A549 (cell line): ENCODE results near the gene PRR5. TPM values are rescaled to one million over a fixed set of nuclear protein-coding genes. Genes with fewer than 3 reads are reported as not detected.

Source experiments
- ATAC-seq, 2 experiments: fragments of 200-7000 bp in 1 of 2; fragments of >200 bp in 1 of 2; cut with Nextera tagmentation in 1 of 2; cut with Tn5 transposase in 1 of 2; 3 replicates each; pipeline versions ENCODE4 v1.8.0 to v1.9.1; 2018 to 2020; ENCODE audit warnings: mild to moderate bottlenecking in 1 of 2, moderate library complexity in 1 of 2
- CTCF ChIA-PET: fragments of 300-600 bp; sonication (Branson Sonifier 250); formaldehyde crosslinking; extraction: SDS; loops from one replicate; lab custom pipeline; 2021; ENCODE audit warnings: antibody characterized with exemption, inconsistent platforms; lab: Yijun Ruan, JAX
- POLR2A ChIA-PET: fragments of 350-600 bp; formaldehyde crosslinking; extraction: SDS; loops from one replicate; lab custom pipeline; 2021; ENCODE audit warnings: antibody characterized with exemption, inconsistent platforms; lab: Yijun Ruan, JAX
- DNase-seq, 2 experiments: peaks; one replicate each; pipeline versions ENCODE4 v3.0.0 to v3.0.0-alpha.2; 2011 to 2016; ENCODE audit warnings: low read depth in 1 of 2, low spot score in 1 of 2
- FAIRE-seq: peaks from 2 replicates; lab custom pipeline; 2011; peaks lifted over from hg19 to GRCh38; lab: Jason Lieb, UNC
- H3K27ac ChIP-seq, 2 experiments: fragments of >200 bp; sonication (Bioruptor Twin); formaldehyde crosslinking; 3 replicates each; pipeline ENCODE4 v1.5.1; 2016 to 2017
- H3K4me1 ChIP-seq: fragments of >200 bp; sonication (Bioruptor Twin); formaldehyde crosslinking; 3 replicates; pipeline ENCODE4 v1.6.1; 2016
- H3K4me2 ChIP-seq: fragments of >200 bp; sonication (Bioruptor Twin); formaldehyde crosslinking; 3 replicates; pipeline ENCODE4 v1.6.1; 2016
- H3K4me3 ChIP-seq: fragments of >200 bp; sonication (Bioruptor Twin); formaldehyde crosslinking; 3 replicates; pipeline ENCODE4 v1.5.1; 2016
- H3K9me3 ChIP-seq: fragments of >200 bp; sonication (Bioruptor Twin); formaldehyde crosslinking; 3 replicates; pipeline ENCODE4 v1.6.1; 2016
- CBX2 ChIP-seq: fragments of 200-600 bp; sonication (generic); IDR thresholded peaks from 2 replicates; pipeline ENCODE4 v1.6.1; 2016; ENCODE audit warnings: low read depth, mild to moderate bottlenecking, borderline replicate concordance
- CHD2 ChIP-seq: fragments of 150-350 bp; IDR thresholded peaks from 2 replicates; pipeline ENCODE4 v1.6.1; 2014; ENCODE audit warnings: low read length; ENCODE audit not compliant: partially characterized antibody
- EHMT2 ChIP-seq: fragments of 200-600 bp; sonication (generic); IDR thresholded peaks from 2 replicates; pipeline ENCODE4 v1.6.1; 2016; ENCODE audit warnings: antibody characterized with exemption, low read depth, mild to moderate bottlenecking, moderate library complexity
- HDAC2 ChIP-seq: fragments of 200-600 bp; sonication (generic); IDR thresholded peaks from 2 replicates; pipeline ENCODE4 v1.6.1; 2016
- MAX ChIP-seq: IDR thresholded peaks from 2 replicates; pipeline ENCODE4 v1.6.1; 2012
- PHF8 ChIP-seq: fragments of 200-600 bp; sonication (generic); IDR thresholded peaks from 2 replicates; pipeline ENCODE4 v1.6.1; 2016; ENCODE audit warnings: low read depth, mild to moderate bottlenecking, antibody characterized with exemption, moderate library complexity, borderline replicate concordance
- POLR2AphosphoS2 ChIP-seq: conservative IDR thresholded peaks from 2 replicates; pipeline ENCODE4 v1.6.1; 2012; ENCODE audit warnings: low read length, improper control_type of control experiment, inconsistent platforms
- RAD21 ChIP-seq, 2 experiments: fragments of >200 bp in 1 of 2; sonication (Bioruptor Twin) in 1 of 2; formaldehyde crosslinking in 1 of 2; IDR thresholded peaks in 1 of 2; conservative IDR thresholded peaks in 1 of 2; 2 replicates in 1 of 2; 3 replicates in 1 of 2; pipeline ENCODE4 v1.6.1; 2012 to 2018; ENCODE audit warnings: inconsistent platforms in 1 of 2
- REST ChIP-seq: fragments of 200-600 bp; sonication (generic); IDR thresholded peaks from 2 replicates; pipeline ENCODE4 v1.6.1; 2016; ENCODE audit warnings: antibody characterized with exemption, mild to moderate bottlenecking, moderate library complexity
- RFX5 ChIP-seq: fragments of 450-650 bp; IDR thresholded peaks from 2 replicates; pipeline ENCODE4 v1.7.1; 2014; ENCODE audit warnings: antibody characterized with exemption, mild to moderate bottlenecking, moderate library complexity
- RNF2 ChIP-seq: fragments of 200-600 bp; sonication (generic); IDR thresholded peaks from 2 replicates; pipeline ENCODE4 v1.6.1; 2016; ENCODE audit warnings: low read depth, mild to moderate bottlenecking, antibody characterized with exemption, moderate library complexity, borderline replicate concordance
- ZFP36 ChIP-seq: fragments of 450-650 bp; IDR thresholded peaks from 2 replicates; pipeline ENCODE4 v1.6.1; 2014; ENCODE audit warnings: borderline replicate concordance; ENCODE audit not compliant: partially characterized antibody
- WGBS: methylation state at CpG from one replicate; pipeline ENCODE4 v1.1.6; 2017; ENCODE audit errors: missing lambda C conversion rate; 5-methylcytosine and 5-hydroxymethylcytosine counted together
- polyA plus RNA-seq, 4 experiments: library from polyadenylated mRNA; depleted of rRNA in 3 of 4; stranded (reverse); fragments of >200 nt; fragmentation: RNase III in 1 of 4; extraction: RNeasy Plus Mini Kit Qiagen cat#74134 plus additional on column Dnase treatment in 1 of 4; gene quantifications; 2 replicates in 3 of 4; 3 replicates in 1 of 4; pipeline ENCODE4 v1.2.3, GENCODE V29; 2011 to 2017
- TF ChIP-seq, protein P1 (sequence below): fragments of >200 bp; sonication (Bioruptor Twin); formaldehyde crosslinking; IDR thresholded peaks from 3 replicates; pipeline ENCODE4 v1.5.1; 2016
- TF ChIP-seq, protein P2 (sequence below): IDR thresholded peaks from 2 replicates; pipeline ENCODE4 v1.6.1; 2012; ENCODE audit warnings: low read depth, borderline replicate concordance

The PRR5 gene
- polyA plus RNA-seq, 2 of the 4 experiments (the other 2 are of a cell fraction): 7.1 to 19.5 TPM

DNA sequence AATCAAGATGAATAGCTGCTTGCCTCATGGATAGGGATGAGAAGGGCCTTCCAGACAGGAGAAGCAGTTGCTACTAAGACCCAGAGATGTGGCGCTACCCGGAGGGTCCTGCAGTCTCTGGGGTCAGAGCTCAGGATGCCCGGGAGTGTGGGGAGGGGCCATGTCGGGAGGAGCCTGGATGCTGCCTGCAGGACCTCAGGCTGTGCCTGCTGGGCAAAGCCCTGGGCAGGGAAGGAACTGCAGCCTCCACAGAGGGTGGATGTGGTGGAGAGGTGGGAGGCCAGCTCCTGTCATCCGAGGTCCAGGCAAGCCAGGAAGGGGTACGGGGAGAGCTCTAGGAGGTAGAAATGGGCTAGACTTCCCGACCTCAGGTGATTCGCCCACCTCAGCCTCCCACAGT is 11.0 kb downstream of the PRR5 start (continued):
- TF ChIP-seq REST: no peak
- TF ChIP-seq CBX2: no peak
- TF ChIP-seq POLR2AphosphoS2: no peak
- no peak for TF ChIP-seq RAD21 (conservative IDR thresholded peaks at IDR 0.05 in 1 of 2, IDR thresholded peaks at IDR 0.05 in 1 of 2)
- TF ChIP-seq, protein P1, sequence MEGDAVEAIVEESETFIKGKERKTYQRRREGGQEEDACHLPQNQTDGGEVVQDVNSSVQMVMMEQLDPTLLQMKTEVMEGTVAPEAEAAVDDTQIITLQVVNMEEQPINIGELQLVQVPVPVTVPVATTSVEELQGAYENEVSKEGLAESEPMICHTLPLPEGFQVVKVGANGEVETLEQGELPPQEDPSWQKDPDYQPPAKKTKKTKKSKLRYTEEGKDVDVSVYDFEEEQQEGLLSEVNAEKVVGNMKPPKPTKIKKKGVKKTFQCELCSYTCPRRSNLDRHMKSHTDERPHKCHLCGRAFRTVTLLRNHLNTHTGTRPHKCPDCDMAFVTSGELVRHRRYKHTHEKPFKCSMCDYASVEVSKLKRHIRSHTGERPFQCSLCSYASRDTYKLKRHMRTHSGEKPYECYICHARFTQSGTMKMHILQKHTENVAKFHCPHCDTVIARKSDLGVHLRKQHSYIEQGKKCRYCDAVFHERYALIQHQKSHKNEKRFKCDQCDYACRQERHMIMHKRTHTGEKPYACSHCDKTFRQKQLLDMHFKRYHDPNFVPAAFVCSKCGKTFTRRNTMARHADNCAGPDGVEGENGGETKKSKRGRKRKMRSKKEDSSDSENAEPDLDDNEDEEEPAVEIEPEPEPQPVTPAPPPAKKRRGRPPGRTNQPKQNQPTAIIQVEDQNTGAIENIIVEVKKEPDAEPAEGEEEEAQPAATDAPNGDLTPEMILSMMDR: no peak
- TF ChIP-seq, protein P2, sequence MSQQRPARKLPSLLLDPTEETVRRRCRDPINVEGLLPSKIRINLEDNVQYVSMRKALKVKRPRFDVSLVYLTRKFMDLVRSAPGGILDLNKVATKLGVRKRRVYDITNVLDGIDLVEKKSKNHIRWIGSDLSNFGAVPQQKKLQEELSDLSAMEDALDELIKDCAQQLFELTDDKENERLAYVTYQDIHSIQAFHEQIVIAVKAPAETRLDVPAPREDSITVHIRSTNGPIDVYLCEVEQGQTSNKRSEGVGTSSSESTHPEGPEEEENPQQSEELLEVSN: no peak
- TF ChIP-seq RNF2: no peak
- TF ChIP-seq, all 56 proteins: peak for 0

DNA sequence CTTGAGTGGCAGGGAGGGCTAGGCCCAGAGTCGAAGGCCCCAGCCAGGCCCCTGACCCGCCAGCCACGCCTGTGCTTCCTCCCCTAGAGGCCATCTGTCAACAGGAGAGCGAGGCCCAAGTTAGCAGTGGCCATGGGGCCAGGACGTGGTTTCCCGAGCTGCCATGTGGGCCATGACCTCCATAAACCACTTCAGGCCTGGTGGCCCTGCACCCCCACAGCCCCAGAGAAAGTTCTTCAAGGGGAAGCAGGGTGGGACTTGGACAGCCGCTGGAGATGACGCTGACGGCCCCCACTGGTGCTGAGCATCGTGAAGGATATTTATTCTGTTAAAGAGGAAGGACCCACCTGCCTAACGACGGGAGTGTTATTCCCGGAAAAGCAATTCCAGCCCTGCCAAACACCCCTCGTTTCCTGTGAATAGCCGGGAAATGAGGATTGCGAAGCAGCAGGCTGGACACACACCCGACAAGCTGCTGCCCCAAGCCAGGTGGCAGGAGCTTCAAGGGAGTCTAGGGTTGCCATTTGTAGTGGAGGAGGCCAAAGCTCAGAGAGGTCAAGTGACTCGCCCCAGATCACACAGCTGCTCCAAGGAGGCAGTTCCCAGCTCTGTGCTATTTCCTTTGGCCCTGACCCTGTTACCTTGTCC is 12.8 kb downstream of the PRR5 start:
- 78% methylated on average over 11 of the region's 18 CpGs for WGBS
- no peak for ATAC-seq
- CTCF ChIA-PET: interaction anchor here (1.0 to 1.6 kb wide), 4 partner anchors 7 to 17 kb away, joined by 3 to 4 read pairs (median 3); no protein-coding TSS in a partner anchor

GRCh38 chr22:44718418-44718817 is 16.4 kb downstream of the PRR5 start:
- ATAC-seq (no peak), FAIRE-seq (no peak), DNase-seq (no peak)
- Histone ChIP-seq H3K4me2 (no peak overlapping the region), H3K9me3 (no peaks in the 10 kb centered on the region), H3K27ac (no peak overlapping the region), H3K4me1 (no peaks in the 10 kb centered on the region), H3K4me3 (no peak overlapping the region)
- no peak for TF ChIP-seq HDAC2
- no peak for TF ChIP-seq EHMT2
- TF ChIP-seq CHD2: no peak
- no peak for TF ChIP-seq PHF8
- TF ChIP-seq, protein P1: no peak
- TF ChIP-seq RFX5: no peak
- ChIA-PET CTCF (interaction anchor here (0.5 to 2.4 kb wide), 4 partner anchors 17 to 532 kb away, joined by 3 to 11 read pairs (median 5); no protein-coding TSS in a partner anchor), POLR2A (no interaction called here)
- 89% methylated on average over 3 of the region's 3 CpGs for WGBS

More for the DNA sequence above, 12.8 kb downstream of the PRR5 start:
- H3K9me3 ChIP-seq: no peaks in the 10 kb centered on the region
- peaks cover 6% of the 10 kb centered on the region; the same call in 1 of the 3 replicates for H3K4me1 ChIP-seq
- H3K4me2 ChIP-seq: no peak overlapping the region
- H3K4me3 ChIP-seq: no peak overlapping the region
- no peak overlapping the region for H3K27ac ChIP-seq
- no peak for DNase-seq
- no peak for FAIRE-seq
- no peak for TF ChIP-seq EHMT2
- TF ChIP-seq ZFP36: no peak
- no peak for TF ChIP-seq MAX
- TF ChIP-seq, all 56 proteins: peak for 0
- POLR2A ChIA-PET: no interaction called here
